GM18507 (cell line): ENCODE results near the gene NFKB2.
A peak's percentile ranks its signal among the peaks of the same experiment; 100 is the strongest.

Experiments
- DNase-seq: peaks from one replicate; pipeline ENCODE4 v3.0.0; 2011; ENCODE audit warnings: low read depth; ENCODE audit not compliant: insufficient read length; ENCODE audit errors: extremely low spot score
- FAIRE-seq: peaks from 2 replicates; lab custom pipeline; 2011; peaks lifted over from hg19 to GRCh38; lab: Jason Lieb, UNC

The NFKB2 gene

GRCh38 chr10:102405632-102406031 lies 10.1 kb downstream of the NFKB2 start:
- FAIRE-seq (no peak), DNase-seq (no peak)

DNA sequence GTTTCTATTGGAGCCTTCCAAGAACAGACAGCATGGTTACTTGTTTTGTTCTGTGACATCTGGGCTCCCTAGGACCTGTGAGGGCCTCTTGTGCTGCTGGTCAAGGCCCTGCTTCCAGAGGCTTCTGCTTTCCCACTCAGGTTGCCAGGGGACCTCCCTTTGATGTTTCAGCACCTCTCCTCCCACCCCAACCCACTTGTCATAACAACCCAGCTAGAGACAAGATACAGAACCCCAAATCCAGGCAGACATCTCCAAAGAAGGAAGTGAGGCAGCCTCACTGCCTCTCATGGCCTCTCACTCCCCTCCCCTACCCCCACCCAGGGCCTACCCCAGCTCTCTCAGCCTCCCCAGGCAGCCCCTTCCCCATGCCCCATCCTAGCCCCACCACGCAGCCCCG lies 11.3 kb downstream of the NFKB2 start:
- no peak for DNase-seq
- no peak for FAIRE-seq

DNA sequence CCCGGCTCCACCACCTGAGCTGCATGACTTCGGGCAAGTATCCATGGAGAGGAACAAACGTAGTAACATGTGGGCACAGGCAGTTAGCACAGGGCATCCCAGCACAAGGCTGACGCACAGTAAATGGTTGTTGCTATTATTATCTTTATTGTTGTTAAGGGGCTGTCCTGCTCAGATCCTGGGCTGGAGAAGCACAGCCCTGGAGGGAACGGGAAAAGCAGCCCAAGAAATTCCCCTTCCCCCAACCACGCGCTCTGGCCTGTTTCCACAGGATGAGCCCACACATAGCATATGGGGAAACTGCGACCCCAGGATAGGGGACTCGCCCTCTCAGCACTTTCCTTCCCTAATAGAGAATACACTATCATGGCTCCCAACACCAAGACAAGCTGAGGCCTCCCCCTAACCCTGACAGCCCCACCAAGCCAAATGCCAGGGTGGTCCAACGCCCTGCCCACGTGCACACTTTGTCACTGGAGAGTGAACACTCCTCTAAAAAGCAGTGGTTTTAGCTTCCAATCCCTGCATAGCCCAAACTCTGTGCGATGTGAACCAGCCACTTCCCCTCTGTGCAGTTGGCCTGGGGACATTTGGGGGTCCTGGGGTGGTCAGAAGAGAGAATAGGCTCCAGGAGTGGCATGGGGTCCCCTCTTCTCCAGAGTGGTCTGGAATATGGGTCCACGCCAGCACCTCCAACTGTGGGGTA lies 12.1 kb downstream of the NFKB2 start:
- FAIRE-seq (no peak), DNase-seq (no peak)

DNA sequence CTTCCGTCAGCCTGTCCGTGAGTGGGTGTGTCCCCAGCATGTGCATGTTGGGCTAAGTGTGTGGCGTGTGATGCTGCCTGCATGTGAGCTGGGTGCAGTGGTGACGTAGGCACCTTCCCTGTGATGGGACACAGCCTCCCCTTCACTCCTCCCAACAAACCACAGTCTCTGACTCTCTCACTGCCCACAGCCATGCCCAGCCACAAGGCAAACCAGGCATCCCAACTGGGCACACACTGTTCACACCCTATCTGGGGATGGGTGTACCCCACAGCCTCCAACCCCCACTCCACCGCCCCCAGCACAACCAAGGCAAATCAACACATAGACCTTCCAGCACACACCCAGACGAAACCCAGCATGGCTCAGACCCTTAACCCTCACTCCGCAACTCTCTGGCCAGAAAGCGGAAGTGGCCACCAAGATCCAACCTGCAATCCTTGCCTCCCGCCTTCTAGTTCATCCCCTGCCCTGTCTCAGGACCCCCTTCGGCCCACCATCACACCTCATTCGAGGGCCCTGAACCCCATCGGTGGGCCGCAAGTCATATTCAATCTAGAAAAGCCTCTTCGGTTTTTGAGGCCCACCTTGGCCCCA lies 12.7 kb downstream of the NFKB2 start:
- no peak for DNase-seq
- no peak for FAIRE-seq

GRCh38 chr10:102408728-102409603 lies 13.5 kb downstream of the NFKB2 start:
- no peak for FAIRE-seq

DNA sequence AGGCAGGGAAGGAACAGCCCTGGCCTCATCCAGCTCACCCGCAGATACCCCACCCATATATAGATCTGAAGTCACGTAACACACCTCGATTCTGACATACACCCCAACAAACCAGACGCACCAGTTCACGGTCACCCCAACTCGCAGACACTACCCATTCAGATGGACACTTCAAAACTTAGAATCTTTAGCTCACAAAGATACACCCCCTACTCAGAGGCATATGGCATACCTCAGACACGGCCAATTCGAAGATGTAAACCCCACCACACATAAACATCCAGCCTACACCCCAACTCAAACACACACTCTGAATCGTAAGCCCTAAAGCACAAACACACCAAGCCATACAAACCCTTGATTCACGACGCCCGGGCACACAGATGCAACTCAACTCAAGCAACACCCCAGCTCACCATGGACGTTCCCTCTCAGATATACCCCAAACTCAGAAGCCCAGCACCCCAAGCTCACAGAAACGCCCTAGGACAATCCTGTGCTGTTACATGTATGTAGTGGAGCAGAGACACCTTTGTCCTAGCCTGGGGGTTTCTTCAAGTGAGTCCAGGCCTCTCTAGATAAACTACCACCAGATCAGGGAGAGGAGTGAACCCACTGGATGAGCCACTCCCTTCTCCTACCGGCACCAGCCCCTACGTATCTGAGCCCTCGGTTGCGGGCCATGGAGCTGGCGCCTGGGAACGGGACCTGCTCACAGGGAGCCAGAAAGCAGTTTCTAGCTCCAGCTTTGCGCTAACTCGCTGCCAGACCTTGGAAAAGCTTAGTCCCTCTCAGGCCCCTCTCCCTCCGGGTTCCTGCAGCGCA lies 14.3 kb downstream of the NFKB2 start:
- DNase-seq (no peak), FAIRE-seq (no peak)

More at GRCh38 chr10:102408728-102409603, 13.5 kb downstream of the NFKB2 start:
- DNase-seq: no peak

GRCh38 chr10:102410429-102411073 lies 15.0 kb downstream of the NFKB2 start:
- no peak for DNase-seq
- no peak for FAIRE-seq

DNA sequence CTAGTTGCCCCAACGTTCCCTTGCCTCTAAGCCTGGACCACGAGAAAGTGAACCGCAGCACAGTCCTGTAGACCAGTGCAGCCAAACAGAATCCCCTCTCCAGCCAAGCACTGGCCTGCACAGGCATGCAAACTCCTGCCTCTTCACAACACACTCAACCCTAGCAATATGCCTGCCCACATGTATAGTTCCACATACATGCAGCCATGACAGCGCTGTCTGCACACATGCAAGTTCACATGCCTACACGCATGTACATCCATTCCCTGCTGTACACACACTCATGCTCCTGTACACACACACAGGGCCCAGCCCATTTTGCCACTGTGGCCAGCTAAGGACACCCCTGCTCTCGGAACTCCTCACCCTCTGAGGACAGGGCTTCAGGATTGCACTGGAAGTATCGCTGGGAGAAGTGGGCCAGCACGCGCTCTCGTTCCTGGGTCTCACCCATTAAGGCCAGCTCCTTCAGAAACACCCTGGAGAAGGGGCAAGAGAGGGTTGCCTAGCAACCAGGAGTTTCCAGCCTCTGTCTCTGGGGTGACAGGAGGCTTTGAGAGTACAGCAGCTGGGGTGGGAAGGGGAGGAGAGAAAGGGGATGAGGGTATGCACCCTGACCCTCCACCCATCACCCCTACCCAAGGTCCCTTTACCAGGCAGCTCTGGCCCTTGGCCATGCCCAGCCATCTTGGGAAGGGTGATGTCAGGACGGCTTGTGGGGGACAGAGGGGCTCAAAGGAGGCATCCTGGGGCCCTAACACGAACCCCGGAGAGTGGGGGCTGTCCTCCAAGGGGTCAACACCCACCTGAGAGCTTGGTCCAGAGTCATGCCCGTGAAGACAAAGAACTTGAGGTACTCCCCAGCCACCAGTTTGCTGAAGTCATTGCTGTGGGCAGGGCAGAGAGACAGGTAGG lies 16.1 kb downstream of the NFKB2 start:
- no peak for FAIRE-seq
- no peak for DNase-seq

GRCh38 chr10:102412293-102412692 lies 16.8 kb downstream of the NFKB2 start:
- FAIRE-seq: no peak
- no peak for DNase-seq

GRCh38 chr10:102413053-102413705 lies 17.7 kb downstream of the NFKB2 start:
- DNase-seq (peak; percentile 53), FAIRE-seq (peak; percentile 64)

GRCh38 chr10:102413806-102414561 lies 18.5 kb downstream of the NFKB2 start:
- DNase-seq (no peak), FAIRE-seq (no peak)

- DNase-seq (no peak), FAIRE-seq (no peak)
Measured at GRCh38 chr10:102414749-102415148, 19.2 kb downstream of the NFKB2 start.

DNA sequence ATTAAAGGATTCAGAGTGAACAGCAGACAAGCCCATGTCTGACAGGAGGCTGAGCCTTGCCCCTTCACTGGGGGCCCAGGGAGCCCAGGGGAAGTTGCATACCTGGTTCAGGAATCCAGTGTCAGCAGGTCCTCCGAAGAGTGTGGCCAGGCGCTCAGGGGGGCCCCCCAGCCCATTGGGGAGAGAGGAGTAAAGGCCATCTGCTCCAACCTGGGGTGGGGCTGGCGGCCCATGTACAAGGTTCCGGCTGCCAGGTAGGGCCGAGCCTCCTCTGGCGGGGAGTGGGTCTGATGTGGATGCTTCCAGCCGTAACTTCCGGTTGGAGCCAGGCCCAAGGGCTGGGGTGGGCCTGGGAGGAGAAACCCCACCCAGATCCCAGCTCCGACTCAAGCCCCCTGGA lies 20.8 kb downstream of the NFKB2 start:
- FAIRE-seq (no peak), DNase-seq (no peak)

- no peak for FAIRE-seq
Measured at GRCh38 chr10:102416695-102417094, 21.2 kb downstream of the NFKB2 start.

GRCh38 chr10:102418622-102419268 lies 23.2 kb downstream of the NFKB2 start, which contains the start of gene PSD:
PSD (minus strand) TSS chr10:102418785; CDS start chr10:102417038, 1,747 bp downstream.
- DNase-seq: no peak
- no peak for FAIRE-seq

More at GRCh38 chr10:102416695-102417094, 21.2 kb downstream of the NFKB2 start:
- no peak for DNase-seq
